Measurements from ENCODE around the gene MTHFD2L.
"Not testable (repeated sequence)": the region's sequence is repeated elsewhere in the genome, so short reads cannot be mapped to it uniquely, and the experiment has no call there.

Gene MTHFD2L

GRCh38 chr4:74127745-74128144, 30.2 kb upstream of the MTHFD2L start:
- Mint-ChIP-seq H3K4me1 (no peaks in the 10 kb centered on the region), H3K27me3 (ENCODE audit: low read depth) (no peaks in the 10 kb centered on the region)

GRCh38 chr4:74130843-74131242, 27.1 kb upstream of the MTHFD2L start:
- not testable (repeated sequence) for H3K27ac Mint-ChIP-seq; H3K4me1 Mint-ChIP-seq; H3K4me3 Mint-ChIP-seq; H3K9me3 Mint-ChIP-seq; H3K27me3 Mint-ChIP-seq (ENCODE audit: low read depth); H3K36me3 Mint-ChIP-seq (ENCODE audit: low read depth)

More at GRCh38 chr4:74127745-74128144, 30.2 kb upstream of the MTHFD2L start:
- no peak for TF ChIP-seq CTCF (IDR thresholded peaks at IDR 0.05; ENCODE audit: unreplicated experiment in 3 of 3)
- H3K9me3 Mint-ChIP-seq, result peaks cover 5% of the 10 kb centered on the region
- H3K27ac Mint-ChIP-seq, result no peak overlapping the region
- no peaks in the 10 kb centered on the region for H3K36me3 Mint-ChIP-seq (ENCODE audit: low read depth)
- no peak overlapping the region for H3K4me3 Mint-ChIP-seq

- H3K36me3 Mint-ChIP-seq (ENCODE audit: low read depth); H3K27ac Mint-ChIP-seq; H3K4me3 Mint-ChIP-seq; H3K4me1 Mint-ChIP-seq; H3K27me3 Mint-ChIP-seq (ENCODE audit: low read depth): not testable (repeated sequence)
- H3K9me3 Mint-ChIP-seq, result peaks cover 15% of the 10 kb centered on the region
These were observed 25.7 kb upstream of the MTHFD2L start for GRCh38 chr4:74132188-74132587.

- TF ChIP-seq CTCF (IDR thresholded peaks at IDR 0.05; ENCODE audit: unreplicated experiment in 3 of 3), result no peak
- peaks cover 15% of the 10 kb centered on the region for H3K9me3 Mint-ChIP-seq
- no peaks in the 10 kb centered on the region for H3K36me3 Mint-ChIP-seq (ENCODE audit: low read depth)
- H3K4me3 Mint-ChIP-seq, result no peak overlapping the region
- no peak overlapping the region for H3K27ac Mint-ChIP-seq
- H3K27me3 Mint-ChIP-seq (ENCODE audit: low read depth), result no peaks in the 10 kb centered on the region
- H3K4me1 Mint-ChIP-seq, result no peaks in the 10 kb centered on the region
These were observed 25.0 kb upstream of the MTHFD2L start for GRCh38 chr4:74132944-74133343.

GRCh38 chr4:74133786-74134499, 24.0 kb upstream of the MTHFD2L start:
- H3K36me3 Mint-ChIP-seq (ENCODE audit: low read depth), result no peaks in the 10 kb centered on the region
- no peak overlapping the region for H3K4me3 Mint-ChIP-seq
- H3K9me3 Mint-ChIP-seq, result peaks cover 15% of the 10 kb centered on the region
- no peaks in the 10 kb centered on the region for H3K27me3 Mint-ChIP-seq (ENCODE audit: low read depth)
- H3K27ac Mint-ChIP-seq, result no peak overlapping the region
- peak; percentile 77 to 84 (median 82) for TF ChIP-seq CTCF (IDR thresholded peaks at IDR 0.05; ENCODE audit: unreplicated experiment in 3 of 3)
- no peaks in the 10 kb centered on the region for H3K4me1 Mint-ChIP-seq

- no peak for TF ChIP-seq CTCF (IDR thresholded peaks at IDR 0.05; ENCODE audit: unreplicated experiment in 3 of 3)
These were observed 23.4 kb upstream of the MTHFD2L start for GRCh38 chr4:74134500-74134852.

GRCh38 chr4:74146581-74147129, 11.3 kb upstream of the MTHFD2L start:
- Mint-ChIP-seq H3K9me3 (peaks cover 11% of the 10 kb centered on the region), H3K27ac (no peak overlapping the region), H3K27me3 (ENCODE audit: low read depth) (peaks cover 4% of the 10 kb centered on the region), H3K4me3 (no peak overlapping the region), H3K4me1 (no peaks in the 10 kb centered on the region), H3K36me3 (ENCODE audit: low read depth) (no peaks in the 10 kb centered on the region)
- TF ChIP-seq CTCF (IDR thresholded peaks at IDR 0.05; ENCODE audit: unreplicated experiment in 3 of 3), result no peak

More at GRCh38 chr4:74134500-74134852, 23.4 kb upstream of the MTHFD2L start:
- Mint-ChIP-seq H3K4me3 (no peak overlapping the region), H3K27ac (no peak overlapping the region), H3K27me3 (ENCODE audit: low read depth) (no peaks in the 10 kb centered on the region), H3K9me3 (peaks cover 15% of the 10 kb centered on the region), H3K4me1 (no peaks in the 10 kb centered on the region), H3K36me3 (ENCODE audit: low read depth) (no peaks in the 10 kb centered on the region)
